CD4-positive, alpha-beta T cell treated with Interleukin-1 beta for 1 hour (primary cell): ENCODE measurements around the gene CMTM4.
A peak's percentile ranks its signal among the peaks of the same experiment; 100 is the strongest.
"Not testable (repeated sequence)": the region's sequence is repeated elsewhere in the genome, so short reads cannot be mapped to it uniquely, and the experiment has no call there.

ENCODE experiments used
- DNase-seq, 2 donors: peaks; one replicate each; pipeline ENCODE4 v3.0.0-alpha.2; 2020 to 2022

Gene CMTM4

GRCh38 chr16:66588981-66589713, 107.4 kb downstream of the CMTM4 start:
- DNase-seq: peak; percentile 77 to 83

- no peak for DNase-seq
Measured at GRCh38 chr16:66587881-66588600, 108.5 kb downstream of the CMTM4 start.

- peak in 1 of 2 donors; percentile 22 for DNase-seq
Measured at GRCh38 chr16:66585481-66586239, 110.9 kb downstream of the CMTM4 start.

- no peak for DNase-seq
Measured at GRCh38 chr16:66581246-66581952, 115.1 kb downstream of the CMTM4 start.

GRCh38 chr16:66580605-66581209, 115.8 kb downstream of the CMTM4 start:
- no peak for DNase-seq

GRCh38 chr16:66578651-66579531, 117.7 kb downstream of the CMTM4 start, which contains the start of gene CMTM2:
Gene CMTM2, plus strand, starts transcription at chr16:66579463. Its CDS starts 145 bp downstream, at chr16:66579608.
- DNase-seq: no peak

GRCh38 chr16:66576296-66576695, 120.2 kb downstream of the CMTM4 start:
- no peak for DNase-seq

- DNase-seq: no peak
Measured at GRCh38 chr16:66575060-66575459, 121.5 kb downstream of the CMTM4 start.

GRCh38 chr16:66574531-66574930, 122.0 kb downstream of the CMTM4 start:
- DNase-seq: no peak

- no peak for DNase-seq
Measured at GRCh38 chr16:66574081-66574480, 122.5 kb downstream of the CMTM4 start.

- DNase-seq: no peak
Measured at GRCh38 chr16:66572356-66572755, 124.2 kb downstream of the CMTM4 start.

- DNase-seq: no peak
Measured at GRCh38 chr16:66569827-66570405, 126.6 kb downstream of the CMTM4 start.

- no peak for DNase-seq
Measured at GRCh38 chr16:66569131-66569530, 127.4 kb downstream of the CMTM4 start.

GRCh38 chr16:66568355-66568754, 128.2 kb downstream of the CMTM4 start:
- DNase-seq: no peak

GRCh38 chr16:66567270-66567669, 129.3 kb downstream of the CMTM4 start:
- DNase-seq: not testable (repeated sequence)

GRCh38 chr16:66566051-66566901, 130.3 kb downstream of the CMTM4 start, which contains the start of gene CMTM1:
Gene CMTM1, plus strand, starts transcription at chr16:66566439. Its CDS starts 75 bp downstream, at chr16:66566514.
- DNase-seq: no peak
